NCI-H82 treated with DMSO at 0.1 percent for 48 hours (cell line): ENCODE data around the gene ORC6.

Experiments used
- DNase-seq: peaks from one replicate; lab custom pipeline; 2025; ENCODE audit not compliant: unreplicated experiment; lab: John Stamatoyannopoulos, UW

ORC6 gene

DNA sequence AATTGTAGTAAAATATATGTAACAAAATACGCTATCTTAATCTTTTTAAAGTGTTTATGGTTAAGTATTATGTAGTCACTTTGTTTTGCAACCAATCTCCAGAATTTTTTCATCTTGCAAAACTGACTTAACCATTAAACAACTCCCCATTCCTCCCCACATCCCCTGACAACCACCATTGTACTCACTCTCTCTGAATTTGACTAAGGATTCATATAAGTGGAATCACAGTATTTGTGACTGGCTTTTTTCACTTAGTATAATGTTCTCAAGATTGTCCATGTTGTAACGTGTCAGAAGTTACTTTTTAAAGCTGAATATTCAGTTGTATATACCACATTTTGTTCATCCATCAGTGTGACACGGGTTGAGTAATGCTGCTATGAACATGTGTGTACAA lies 10.6 kb downstream of the ORC6 start:
- no peak for DNase-seq

DNA sequence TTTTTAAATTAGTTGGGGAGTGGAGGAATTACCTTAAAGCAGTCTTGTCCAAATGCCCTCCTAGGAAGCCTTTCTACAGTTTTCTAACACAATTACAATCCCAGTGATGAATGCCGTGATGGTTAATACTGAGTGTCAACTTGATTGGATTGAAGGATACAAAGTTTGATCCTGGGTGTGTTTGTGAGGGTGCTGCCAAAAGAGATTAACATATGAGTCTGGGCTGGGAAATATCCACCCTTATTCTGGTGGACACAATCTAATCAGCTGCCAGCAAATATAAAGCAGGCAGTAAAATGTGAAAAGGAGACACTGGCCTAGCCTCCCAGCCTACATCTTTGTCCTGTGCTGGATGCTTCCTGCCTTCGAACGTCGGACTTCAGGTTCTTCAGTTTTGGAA lies 12.2 kb downstream of the ORC6 start:
- DNase-seq: peak; percentile 28

GRCh38 chr16:46702030-46702429 lies 12.6 kb downstream of the ORC6 start:
- DNase-seq: no peak

DNA sequence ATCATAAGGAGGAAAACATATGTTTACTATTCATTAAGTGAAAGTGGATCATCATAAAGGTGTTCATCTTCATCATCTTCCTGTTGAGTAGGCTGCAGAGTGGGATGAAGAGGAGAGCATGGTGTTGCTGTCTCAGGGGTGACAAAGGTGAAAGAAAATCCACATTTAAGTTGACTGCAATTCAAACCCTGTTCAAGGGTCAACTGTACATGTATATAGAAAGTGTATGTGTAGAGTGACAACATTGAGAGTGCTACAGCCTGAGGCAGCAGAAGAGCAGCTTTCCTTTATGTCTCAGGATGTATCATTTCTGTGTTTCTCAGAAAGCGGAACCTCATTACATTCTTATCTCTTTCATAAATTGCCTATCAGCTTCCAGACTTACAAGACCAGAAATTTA lies 17.2 kb downstream of the ORC6 start:
- DNase-seq: no peak

- DNase-seq: no peak
Measured at GRCh38 chr16:46709469-46710005, 20.1 kb downstream of the ORC6 start.

DNA sequence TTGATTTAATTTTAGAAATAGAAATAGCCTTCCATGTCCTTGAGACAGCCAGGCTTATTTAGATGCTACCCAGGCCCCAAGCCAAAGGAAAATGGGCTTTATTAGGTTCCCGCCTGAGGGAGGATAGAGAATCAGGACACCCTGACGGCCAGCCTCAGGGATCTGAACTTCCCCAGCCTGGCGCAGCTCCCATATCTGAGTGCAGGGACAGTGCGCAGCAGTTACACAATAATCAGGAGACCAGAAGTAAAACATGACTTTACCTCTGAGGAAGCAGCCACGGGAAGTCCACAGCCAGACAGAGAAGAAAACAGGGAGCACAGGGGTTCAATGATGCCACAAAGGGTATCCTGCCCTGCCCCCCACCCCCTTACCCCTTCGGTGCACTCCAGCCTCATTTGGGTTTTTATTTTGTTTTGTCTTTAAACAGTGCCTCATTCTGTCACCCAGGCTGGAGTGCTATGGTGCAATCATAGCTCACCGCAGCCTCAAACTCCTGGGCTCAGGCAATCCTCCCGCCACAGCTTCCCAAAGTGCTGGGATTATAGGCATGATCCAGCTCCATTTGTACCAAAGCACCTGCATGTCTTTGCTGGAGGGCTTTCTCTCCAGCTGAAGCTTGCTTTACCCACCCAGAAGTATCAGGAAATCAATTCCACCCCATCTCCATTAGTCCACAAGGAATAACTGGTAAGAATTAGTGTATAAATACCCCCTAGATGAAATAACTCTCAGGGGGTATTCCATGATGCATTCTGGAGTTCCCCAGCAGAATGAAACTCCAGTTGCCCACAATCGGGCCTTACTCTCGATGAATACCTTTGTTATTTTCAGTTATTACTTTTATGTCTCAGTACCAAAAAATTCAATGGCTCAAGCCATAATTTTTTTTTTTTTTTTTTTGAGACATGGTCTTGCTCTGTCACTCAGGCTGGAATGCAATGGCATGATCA lies 21.9 kb downstream of the ORC6 start:
- DNase-seq: no peak

- DNase-seq: no peak
Measured at GRCh38 chr16:46712911-46713310, 23.5 kb downstream of the ORC6 start.

GRCh38 chr16:46713634-46714033 lies 24.2 kb downstream of the ORC6 start:
- DNase-seq: no peak

DNA sequence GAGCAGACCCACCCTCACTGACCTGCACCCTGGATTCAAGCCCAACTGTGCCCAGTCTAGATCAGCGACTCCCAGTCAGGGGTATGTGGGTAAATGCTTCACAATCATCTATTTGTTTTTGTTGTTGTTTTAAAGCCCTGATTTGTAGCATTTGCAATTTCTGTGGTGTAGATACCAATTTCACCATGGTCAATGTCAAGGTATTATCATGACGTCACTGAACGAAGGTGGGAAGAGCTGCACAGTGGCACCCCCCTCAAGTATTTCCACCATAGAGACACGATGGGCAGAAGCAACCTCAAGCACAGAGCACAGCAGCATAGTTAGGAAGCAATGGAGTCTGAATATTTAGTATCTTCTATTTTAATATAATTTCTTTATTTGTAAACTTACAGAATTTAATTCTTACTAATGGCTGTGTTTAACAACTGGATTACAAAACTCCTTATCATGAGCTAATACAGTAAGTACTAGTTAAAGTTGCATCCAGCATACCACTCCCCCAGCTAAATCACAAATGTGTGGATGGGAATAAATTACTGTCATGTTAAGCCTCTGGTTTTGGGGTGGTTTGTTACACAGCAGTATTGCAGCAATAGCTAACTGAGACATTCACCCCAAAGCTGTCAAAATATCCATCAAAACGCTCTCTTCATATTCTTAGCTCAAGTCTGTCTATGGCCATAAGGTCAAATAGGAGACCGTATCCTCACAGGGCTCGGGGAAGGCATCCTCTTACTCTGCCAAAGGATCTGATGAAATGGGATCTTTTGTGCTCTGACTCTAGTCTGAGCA lies 25.5 kb downstream of the ORC6 start:
- DNase-seq: no peak

- no peak for DNase-seq
Measured at GRCh38 chr16:46715769-46716305, 26.4 kb downstream of the ORC6 start.

- no peak for DNase-seq
Measured at GRCh38 chr16:46717692-46718091, 28.2 kb downstream of the ORC6 start.

- no peak for DNase-seq
Measured at GRCh38 chr16:46718214-46718613, 28.8 kb downstream of the ORC6 start.

- DNase-seq: no peak
Measured at GRCh38 chr16:46719528-46719927, 30.1 kb downstream of the ORC6 start.

DNA sequence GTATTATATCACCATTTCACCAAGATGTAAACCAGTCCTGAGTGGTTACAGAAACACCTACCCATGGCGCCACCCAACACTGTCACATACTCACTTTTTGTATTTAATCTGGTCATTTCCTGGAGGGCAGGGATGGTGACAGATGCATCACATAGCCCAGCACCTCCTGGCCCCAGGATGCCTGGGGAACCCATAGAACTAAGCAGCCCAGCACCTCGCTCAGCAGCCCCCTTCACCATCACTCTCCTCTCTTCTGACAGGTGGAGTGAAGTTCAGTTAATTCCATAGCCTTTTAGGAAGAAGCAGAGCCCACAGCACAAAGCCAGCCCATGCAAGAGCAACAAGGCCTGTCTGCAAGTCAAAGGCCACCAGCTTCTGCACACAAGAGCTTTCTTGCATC lies 31.2 kb downstream of the ORC6 start:
- no peak for DNase-seq

DNA sequence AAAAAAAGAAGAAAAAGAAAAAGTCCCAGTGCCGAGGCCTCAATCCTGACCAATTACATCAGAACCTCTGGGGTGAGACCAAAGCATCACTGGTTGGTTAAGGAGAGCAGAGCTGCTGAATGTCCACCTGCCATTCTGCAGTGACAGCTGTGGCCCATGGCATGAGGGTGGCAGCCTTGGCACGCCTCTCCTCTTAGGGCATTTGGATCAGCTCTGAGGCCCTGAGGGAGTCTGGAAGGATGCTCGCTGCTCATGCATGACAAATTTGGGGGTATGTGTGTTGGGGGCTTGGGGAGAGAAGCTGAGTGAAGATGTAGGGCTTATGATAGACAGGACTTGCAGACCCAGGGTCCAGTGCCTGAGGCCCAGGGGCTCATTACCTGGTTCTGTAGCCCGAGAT lies 32.4 kb downstream of the ORC6 start:
- no peak for DNase-seq

DNA sequence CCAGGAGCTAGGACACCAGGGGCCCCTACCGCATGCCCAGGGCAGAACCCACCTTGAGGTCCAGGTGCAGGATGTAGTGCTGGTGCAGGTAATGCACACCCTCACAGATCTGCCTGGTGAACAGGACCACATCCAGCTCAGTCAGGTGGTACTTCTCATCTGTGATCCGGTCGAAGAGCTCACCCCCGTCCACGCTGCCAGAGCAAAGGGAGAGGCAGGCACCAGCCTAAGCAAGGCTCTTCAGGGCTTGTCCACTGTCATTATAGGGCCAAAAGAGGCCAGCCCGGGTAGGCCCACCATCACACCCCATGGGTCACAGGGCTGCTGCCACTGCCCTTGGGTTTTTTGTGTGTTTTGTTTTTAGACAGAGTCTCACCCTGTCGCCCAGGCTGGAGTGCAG lies 37.7 kb downstream of the ORC6 start:
- no peak for DNase-seq

DNA sequence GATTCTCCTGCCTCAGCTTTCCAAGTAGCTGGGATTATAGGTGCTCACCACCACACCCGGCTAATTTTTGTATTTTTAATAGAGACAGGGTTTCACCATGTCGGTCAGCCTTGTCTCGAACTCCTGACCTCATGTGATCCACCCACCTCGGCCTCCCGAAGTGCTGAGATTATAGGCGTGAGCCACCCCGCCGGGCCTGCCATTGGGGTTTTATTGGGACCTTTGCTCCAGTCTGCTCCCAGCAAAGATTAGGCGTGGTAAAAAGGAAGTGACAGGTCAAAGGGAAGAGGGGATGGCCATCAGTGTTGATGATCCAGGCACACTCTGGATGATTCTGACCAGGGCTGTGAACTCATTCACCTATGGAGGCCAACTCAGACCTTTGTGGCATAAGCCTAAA lies 38.2 kb downstream of the ORC6 start:
- no peak for DNase-seq

- no peak for DNase-seq
Measured at GRCh38 chr16:46728806-46729205, 39.3 kb downstream of the ORC6 start.

DNA sequence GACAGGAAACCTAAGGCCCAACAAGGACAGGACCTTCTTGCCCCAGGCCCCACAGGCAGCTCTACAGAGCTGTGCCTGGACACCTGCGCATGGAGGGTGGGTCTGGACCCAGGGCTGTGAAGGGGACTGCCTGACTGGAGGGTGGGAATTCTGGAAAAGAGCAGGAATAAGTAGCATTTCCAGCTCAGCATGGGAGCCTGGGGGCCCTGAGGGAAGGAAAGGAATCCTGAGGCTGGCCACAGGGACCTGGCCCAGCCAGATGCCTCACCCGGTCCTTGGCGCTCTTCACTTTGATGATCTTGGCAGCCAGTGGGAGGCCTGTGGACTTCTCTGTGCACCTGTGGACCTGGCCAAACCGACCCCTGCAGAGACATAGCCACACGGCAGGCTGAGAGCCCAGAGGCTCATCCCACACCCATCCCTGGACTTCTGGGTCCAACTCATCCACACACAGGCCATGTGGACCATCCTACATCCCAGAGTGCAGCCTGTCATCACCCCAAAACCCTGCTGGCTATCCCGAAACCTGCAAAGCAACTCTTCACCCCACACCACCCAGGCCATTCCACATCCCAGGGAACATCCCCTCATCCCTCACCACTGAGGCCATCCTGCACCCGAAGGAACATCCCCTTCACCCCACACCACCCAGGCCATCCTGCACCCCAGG lies 40.0 kb downstream of the ORC6 start:
- DNase-seq: no peak

GRCh38 chr16:46730126-46730525 lies 40.7 kb downstream of the ORC6 start:
- no peak for DNase-seq
